OCI-LY3 (cell line): ENCODE measurements around the gene ANKRD33B.

ENCODE experiments used
- H2AFZ ChIP-seq: fragments of 200-600, 300-600 bp; shearing (Covaris generic); 2 replicates; pipeline ENCODE4 v1.6.0; 2014; ENCODE audit warnings: antibody characterized with exemption, low read depth, low read length
- H3K27ac ChIP-seq: fragments of 200-600, 300-600 bp; sonication (generic); 2 replicates; pipeline ENCODE4 v1.5.1; 2014; ENCODE audit warnings: mild to moderate bottlenecking, low read length, moderate library complexity, mixed read lengths
- H3K27me3 ChIP-seq: fragments of 200-600, 300-600 bp; sonication (generic); 2 replicates; pipeline ENCODE4 v1.6.1; 2014; ENCODE audit warnings: low read depth, low read length, mixed read lengths
- H3K36me3 ChIP-seq: fragments of 200-600, 300-600 bp; sonication (generic); replicated peaks from 2 replicates; pipeline ENCODE3; 2014; ENCODE audit warnings: low read depth, low read length, mixed read lengths
- H3K4me1 ChIP-seq: fragments of 300-600, 200-600 bp; sonication (generic); 2 replicates; pipeline ENCODE4 v1.6.1; 2014; ENCODE audit warnings: low read length, mixed read lengths
- H3K4me2 ChIP-seq: fragments of 200-600, 300-600 bp; sonication (generic); 2 replicates; pipeline ENCODE4 v1.6.1; 2014; ENCODE audit warnings: low read length, mixed read lengths
- H3K4me3 ChIP-seq: fragments of 300-600, 200-600 bp; sonication (generic); 2 replicates; pipeline ENCODE4 v1.5.1; 2014; ENCODE audit warnings: antibody characterized with exemption, mild to moderate bottlenecking, low read length, moderate library complexity
- H3K79me2 ChIP-seq: fragments of 300-600, 200-600 bp; shearing (Covaris generic); 2 replicates; pipeline ENCODE4 v1.6.1; 2014; ENCODE audit warnings: mild to moderate bottlenecking, low read length, mixed read lengths
- H3K9ac ChIP-seq: fragments of 300-600, 200-600 bp; shearing (Covaris generic); 2 replicates; pipeline ENCODE4 v1.6.0; 2014; ENCODE audit warnings: mild to moderate bottlenecking, low read length, moderate library complexity
- H3K9me3 ChIP-seq: fragments of 200-600, 300-600 bp; shearing (Covaris generic); 2 replicates; pipeline ENCODE4 v1.6.1; 2014; ENCODE audit warnings: low read length, mixed read lengths; ENCODE audit not compliant: insufficient read depth
- H4K20me1 ChIP-seq: fragments of 200-600, 300-600 bp; sonication (generic); 2 replicates; pipeline ENCODE4 v1.6.1; 2016; ENCODE audit warnings: low read length, mixed read lengths; ENCODE audit not compliant: insufficient read depth
- CTCF ChIP-seq: fragments of 200-600, 300-600 bp; sonication (generic); IDR thresholded peaks from 2 replicates; pipeline ENCODE4 v1.5.1; 2014; ENCODE audit warnings: antibody characterized with exemption, low read length, low read depth
- EZH2phosphoT487 ChIP-seq: fragments of 200-600 bp; shearing (Covaris generic); IDR thresholded peaks from 2 replicates; pipeline ENCODE4 v1.6.1; 2018; ENCODE audit warnings: antibody characterized with exemption, mixed run types, low read depth

Gene ANKRD33B

GRCh38 chr5:10655972-10656830, 92.3 kb downstream of the ANKRD33B start:
- no peaks in the 10 kb centered on the region for H4K20me1 ChIP-seq
- peaks cover 23% of the 10 kb centered on the region for H3K79me2 ChIP-seq
- no peaks in the 10 kb centered on the region for H3K9me3 ChIP-seq
- no peak overlapping the region for H3K9ac ChIP-seq
- TF ChIP-seq CTCF (no peak), EZH2phosphoT487 (no peak)
- no peak overlapping the region for H3K4me3 ChIP-seq
- H2AFZ ChIP-seq: no peak overlapping the region
- H3K27me3 ChIP-seq: no peaks in the 10 kb centered on the region
- no peak overlapping the region for H3K4me2 ChIP-seq
- H3K27ac ChIP-seq: no peak overlapping the region
- no peaks in the 10 kb centered on the region for H3K4me1 ChIP-seq
- peaks cover 35% of the 10 kb centered on the region for H3K36me3 ChIP-seq

GRCh38 chr5:10658265-10658664, 94.4 kb downstream of the ANKRD33B start:
- peaks cover 22% of the 10 kb centered on the region for H3K36me3 ChIP-seq
- TF ChIP-seq CTCF: no peak
- no peak for TF ChIP-seq EZH2phosphoT487

GRCh38 chr5:10660135-10660534, 96.3 kb downstream of the ANKRD33B start:
- Histone ChIP-seq H3K9me3 (no peaks in the 10 kb centered on the region), H3K79me2 (no peaks in the 10 kb centered on the region; the same call in 1 of the 2 replicates), H4K20me1 (no peaks in the 10 kb centered on the region), H3K4me1 (no peaks in the 10 kb centered on the region), H3K9ac (no peak overlapping the region), H3K4me2 (no peak overlapping the region), H3K36me3 (peaks cover 16% of the 10 kb centered on the region), H2AFZ (no peak overlapping the region), H3K27ac (no peak overlapping the region), H3K4me3 (no peak overlapping the region), H3K27me3 (no peaks in the 10 kb centered on the region)
- no peak for TF ChIP-seq CTCF
- no peak for TF ChIP-seq EZH2phosphoT487

More at GRCh38 chr5:10658265-10658664, 94.4 kb downstream of the ANKRD33B start:
- H3K4me2 ChIP-seq: no peak overlapping the region
- no peaks in the 10 kb centered on the region for H3K9me3 ChIP-seq
- H3K4me1 ChIP-seq: no peaks in the 10 kb centered on the region
- no peak overlapping the region for H3K9ac ChIP-seq
- no peaks in the 10 kb centered on the region for H4K20me1 ChIP-seq
- H3K79me2 ChIP-seq: peaks cover 4% of the 10 kb centered on the region; the same call in 1 of the 2 replicates
- H2AFZ ChIP-seq: no peak overlapping the region
- no peak overlapping the region for H3K27ac ChIP-seq
- no peaks in the 10 kb centered on the region for H3K27me3 ChIP-seq
- H3K4me3 ChIP-seq: no peak overlapping the region

GRCh38 chr5:10660720-10661387, 97.0 kb downstream of the ANKRD33B start:
- peaks cover 9% of the 10 kb centered on the region for H3K36me3 ChIP-seq
- H2AFZ ChIP-seq: no peak overlapping the region
- H3K79me2 ChIP-seq: no peaks in the 10 kb centered on the region; the same call in 1 of the 2 replicates
- no peak overlapping the region for H3K4me3 ChIP-seq
- H3K4me2 ChIP-seq: no peak overlapping the region
- no peaks in the 10 kb centered on the region for H3K9me3 ChIP-seq
- no peaks in the 10 kb centered on the region for H3K4me1 ChIP-seq
- TF ChIP-seq CTCF (no peak), EZH2phosphoT487 (no peak)
- H3K9ac ChIP-seq: no peak overlapping the region
- no peaks in the 10 kb centered on the region for H4K20me1 ChIP-seq
- no peak overlapping the region for H3K27ac ChIP-seq
- H3K27me3 ChIP-seq: no peaks in the 10 kb centered on the region
